IPS-15b (cell line): ENCODE results near the gene UNC79.
"Not testable (repeated sequence)": the region's sequence is repeated elsewhere in the genome, so short reads cannot be mapped to it uniquely, and the experiment has no call there.

Experiments used
- H3K27me3 ChIP-seq: one replicate; pipeline ENCODE4 v1.6.1; 2013; ENCODE audit warnings: low read length; ENCODE audit not compliant: control insufficient read depth, insufficient read depth
- H3K36me3 ChIP-seq: one replicate; pipeline ENCODE4 v1.6.1; 2013; ENCODE audit warnings: low read length; ENCODE audit not compliant: control insufficient read depth, insufficient read depth
- H3K4me1 ChIP-seq: one replicate; pipeline ENCODE4 v1.6.1; 2013; ENCODE audit warnings: mild to moderate bottlenecking, low read length; ENCODE audit not compliant: control insufficient read depth, insufficient read depth
- H3K4me3 ChIP-seq: one replicate; pipeline ENCODE4 v1.5.1; 2013; ENCODE audit warnings: low read depth, low read length
- H3K9ac ChIP-seq: one replicate; pipeline ENCODE4 v1.6.1; 2013; ENCODE audit warnings: low read depth, mild to moderate bottlenecking, low read length
- H3K9me3 ChIP-seq: one replicate; pipeline ENCODE4 v1.6.1; 2013; ENCODE audit warnings: mild to moderate bottlenecking, low read length; ENCODE audit not compliant: control insufficient read depth, insufficient read depth

The UNC79 gene

GRCh38 chr14:93496856-93497741 lies 66.4 kb downstream of the UNC79 start:
- Histone ChIP-seq H3K4me1 (no peaks in the 10 kb centered on the region), H3K9ac (no peak overlapping the region), H3K36me3 (no peaks in the 10 kb centered on the region), H3K27me3 (no peaks in the 10 kb centered on the region), H3K9me3 (no peaks in the 10 kb centered on the region), H3K4me3 (no peak overlapping the region)

- H3K4me1 ChIP-seq, result no peaks in the 10 kb centered on the region
- H3K4me3 ChIP-seq, result no peak overlapping the region
- no peaks in the 10 kb centered on the region for H3K27me3 ChIP-seq
- no peak overlapping the region for H3K9ac ChIP-seq
- peaks cover 7% of the 10 kb centered on the region for H3K9me3 ChIP-seq
- H3K36me3 ChIP-seq, result peaks cover 3% of the 10 kb centered on the region
Measured at GRCh38 chr14:93510056-93510455, 79.3 kb downstream of the UNC79 start.

GRCh38 chr14:93511001-93511400 lies 80.3 kb downstream of the UNC79 start:
- Histone ChIP-seq H3K4me3 (no peak overlapping the region), H3K27me3 (no peaks in the 10 kb centered on the region), H3K4me1 (no peaks in the 10 kb centered on the region), H3K36me3 (peaks cover 3% of the 10 kb centered on the region), H3K9ac (no peak overlapping the region), H3K9me3 (peaks cover 7% of the 10 kb centered on the region)

DNA sequence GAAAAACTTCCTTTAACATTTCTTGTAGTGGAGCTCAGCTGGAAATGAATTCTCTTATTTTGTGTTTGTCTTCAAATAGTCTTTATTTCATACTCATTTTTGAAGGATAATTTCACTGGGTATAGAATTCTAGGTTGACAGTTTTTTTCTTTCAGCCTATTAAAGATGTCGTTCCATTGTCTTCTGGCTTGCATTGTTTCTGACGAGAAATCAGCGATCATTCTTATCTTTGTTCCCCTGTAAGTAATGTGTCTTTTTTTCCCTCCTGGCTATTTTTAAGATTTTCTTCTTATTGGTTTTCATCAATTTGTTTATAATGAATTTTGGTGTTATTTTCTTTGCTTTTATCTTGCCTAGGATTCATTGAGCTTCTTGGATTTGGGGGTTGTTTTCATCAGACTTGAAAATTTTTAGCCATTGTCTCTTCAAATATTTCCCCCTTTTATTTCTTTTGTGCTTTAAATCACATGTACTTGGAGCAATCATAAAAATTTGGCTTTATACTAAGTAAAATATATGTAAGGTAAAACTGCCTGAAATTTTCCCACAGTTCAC lies 89.4 kb downstream of the UNC79 start:
- no peak overlapping the region for H3K9ac ChIP-seq
- H3K9me3 ChIP-seq, result peaks cover 12% of the 10 kb centered on the region
- H3K4me1 ChIP-seq, result no peaks in the 10 kb centered on the region
- H3K36me3 ChIP-seq, result no peaks in the 10 kb centered on the region
- no peaks in the 10 kb centered on the region for H3K27me3 ChIP-seq
- H3K4me3 ChIP-seq, result no peak overlapping the region

DNA sequence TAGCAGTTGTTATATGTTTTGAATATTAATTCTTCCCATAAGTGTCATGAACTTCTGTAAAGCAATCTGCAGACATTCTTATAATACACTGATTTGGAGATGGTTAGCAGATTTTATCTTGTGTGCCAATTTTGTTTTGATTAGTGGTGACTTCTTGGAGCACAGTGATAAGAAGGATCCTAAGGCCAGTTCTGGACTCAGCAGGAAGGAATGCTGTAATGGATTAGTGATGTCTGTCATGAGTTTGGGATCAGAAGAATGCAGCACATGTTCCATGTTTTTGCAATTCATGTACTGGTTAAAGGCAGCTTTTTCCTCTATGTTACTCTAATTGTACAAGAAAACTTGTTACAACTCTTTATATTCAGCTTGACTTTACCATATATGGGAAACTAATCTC lies 91.5 kb downstream of the UNC79 start:
- Histone ChIP-seq H3K9me3 (peaks cover 12% of the 10 kb centered on the region), H3K4me1 (peaks cover 3% of the 10 kb centered on the region), H3K9ac (no peak overlapping the region), H3K4me3 (no peak overlapping the region), H3K36me3 (no peaks in the 10 kb centered on the region), H3K27me3 (no peaks in the 10 kb centered on the region)

- not testable (repeated sequence) for H3K4me1 ChIP-seq, H3K27me3 ChIP-seq, H3K9me3 ChIP-seq, H3K4me3 ChIP-seq, H3K36me3 ChIP-seq, H3K9ac ChIP-seq
Measured at GRCh38 chr14:93525216-93525615, 94.5 kb downstream of the UNC79 start.

DNA sequence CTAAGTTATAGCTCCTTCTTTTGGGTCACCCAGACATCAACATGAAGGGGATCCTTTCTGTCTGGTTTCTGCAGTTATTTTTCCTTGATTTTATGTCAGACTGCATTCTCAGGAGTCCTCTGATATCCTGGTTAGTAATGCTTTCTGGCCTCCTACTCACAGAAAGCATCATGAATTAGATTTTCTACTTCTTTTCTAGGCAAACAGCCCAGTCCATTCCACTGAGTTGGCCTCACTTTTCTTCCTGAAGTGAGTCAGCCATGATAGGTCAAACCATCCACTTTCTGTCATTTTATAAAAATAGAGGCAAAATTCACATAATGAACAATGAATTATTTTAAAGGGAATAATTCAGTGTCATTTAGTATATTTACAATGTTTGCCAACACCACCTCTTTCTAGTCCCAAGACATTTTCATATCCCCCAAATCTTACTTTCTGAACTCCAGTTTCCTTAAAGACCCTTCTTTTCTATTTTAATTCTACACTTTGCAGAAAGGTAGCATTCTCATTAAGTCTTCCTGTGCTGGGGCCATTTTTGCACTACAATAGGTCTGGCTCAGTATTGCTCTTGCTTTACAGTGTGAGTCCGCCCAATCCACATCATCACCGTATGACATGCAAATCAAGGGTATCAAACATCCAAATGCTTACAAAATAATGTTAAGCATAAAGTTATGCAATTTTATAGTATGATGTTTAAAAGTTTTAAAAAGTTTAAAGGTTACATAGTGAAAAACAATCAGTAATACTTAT lies 95.1 kb downstream of the UNC79 start:
- no peak overlapping the region for H3K4me3 ChIP-seq
- no peaks in the 10 kb centered on the region for H3K36me3 ChIP-seq
- peaks cover 3% of the 10 kb centered on the region for H3K4me1 ChIP-seq
- no peaks in the 10 kb centered on the region for H3K27me3 ChIP-seq
- peaks cover 7% of the 10 kb centered on the region for H3K9me3 ChIP-seq
- no peak overlapping the region for H3K9ac ChIP-seq

DNA sequence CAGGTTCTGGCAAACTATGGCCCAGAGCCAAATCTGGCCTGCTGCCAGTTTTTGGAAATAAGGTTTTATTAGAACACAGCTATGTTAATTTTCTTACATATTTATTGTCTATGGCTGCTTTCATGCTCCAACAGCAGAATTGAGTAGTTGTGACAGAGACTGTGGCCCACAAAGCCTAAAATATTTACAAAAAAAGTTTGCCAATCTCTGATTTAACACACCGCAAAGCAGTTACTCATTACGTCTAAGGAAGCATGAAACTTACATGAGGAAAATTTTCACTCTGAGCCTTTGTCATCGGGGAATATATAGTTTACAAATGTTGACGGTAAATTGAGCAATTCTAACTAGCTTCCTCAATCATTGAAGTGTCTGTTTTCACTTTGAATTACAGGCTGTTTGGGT lies 96.5 kb downstream of the UNC79 start:
- Histone ChIP-seq H3K4me1 (peaks cover 3% of the 10 kb centered on the region), H3K9me3 (no peaks in the 10 kb centered on the region), H3K9ac (no peak overlapping the region), H3K4me3 (no peak overlapping the region), H3K36me3 (no peaks in the 10 kb centered on the region), H3K27me3 (no peaks in the 10 kb centered on the region)

GRCh38 chr14:93528884-93529558 lies 98.3 kb downstream of the UNC79 start:
- Histone ChIP-seq H3K9ac (no peak overlapping the region), H3K9me3 (no peaks in the 10 kb centered on the region), H3K4me3 (no peak overlapping the region), H3K4me1 (peaks cover 3% of the 10 kb centered on the region), H3K27me3 (no peaks in the 10 kb centered on the region), H3K36me3 (no peaks in the 10 kb centered on the region)

DNA sequence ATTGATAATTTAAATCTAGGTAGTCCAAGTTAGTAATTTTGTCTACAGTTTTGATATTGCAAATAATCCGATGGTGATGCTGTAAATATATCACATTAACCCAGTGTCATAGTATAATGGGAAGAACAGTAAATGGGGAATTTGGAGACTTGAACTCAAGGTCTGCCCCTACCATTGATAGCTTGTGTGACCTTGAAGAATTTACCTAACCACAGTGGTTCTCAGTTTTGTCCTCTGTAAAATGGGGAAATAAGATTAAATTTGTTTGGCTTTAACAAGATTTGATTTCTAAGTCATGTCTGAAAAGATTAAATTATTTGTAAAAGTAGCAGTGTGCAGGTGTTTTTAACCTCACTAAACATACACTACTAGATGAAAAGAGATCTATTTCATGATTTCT lies 100.9 kb downstream of the UNC79 start:
- Histone ChIP-seq H3K36me3 (no peaks in the 10 kb centered on the region), H3K4me1 (no peaks in the 10 kb centered on the region), H3K9me3 (no peaks in the 10 kb centered on the region), H3K4me3 (no peak overlapping the region), H3K9ac (no peak overlapping the region), H3K27me3 (no peaks in the 10 kb centered on the region)

DNA sequence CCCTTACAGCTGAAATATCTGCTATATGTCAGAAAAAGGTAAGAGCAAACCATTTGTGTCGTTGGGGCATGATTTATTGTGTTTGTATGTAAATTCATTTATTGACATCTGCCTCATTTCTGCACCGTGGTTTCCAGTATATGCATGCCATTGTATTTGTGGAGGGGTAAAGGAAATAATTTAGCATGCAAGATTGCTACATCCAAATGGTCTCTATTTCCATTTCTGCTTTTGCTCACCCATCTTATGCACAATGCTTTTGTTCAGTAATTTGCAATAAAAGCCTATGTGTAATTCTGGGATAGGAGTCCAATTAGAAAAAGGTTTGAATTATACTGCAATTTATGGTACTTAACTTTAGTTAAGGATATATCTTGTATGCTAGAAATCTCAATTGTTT lies 101.8 kb downstream of the UNC79 start:
- Histone ChIP-seq H3K9ac (no peak overlapping the region), H3K9me3 (no peaks in the 10 kb centered on the region), H3K4me3 (no peak overlapping the region), H3K36me3 (no peaks in the 10 kb centered on the region), H3K4me1 (no peaks in the 10 kb centered on the region), H3K27me3 (no peaks in the 10 kb centered on the region)
